H1 (cell line): ENCODE data around the gene DYNLRB2. TPM values are rescaled to one million over a fixed set of nuclear protein-coding genes. Genes with fewer than 3 reads are reported as not detected.

Experiments used
- ASH2L ChIP-seq: fragments of 200-600, 300-600 bp; sonication (generic); IDR thresholded peaks from one replicate; pipeline ENCODE4 v1.7.1; 2017; ENCODE audit warnings: low read length
- NANOG ChIP-seq: IDR thresholded peaks from 2 replicates; pipeline ENCODE4 v1.6.1; 2011; ENCODE audit warnings: low read length, low read depth, mild to moderate bottlenecking, inconsistent platforms; ENCODE audit not compliant: insufficient read depth, poor library complexity, severe bottlenecking
- TBP ChIP-seq: IDR thresholded peaks from 2 replicates; pipeline ENCODE4 v1.6.1; 2011; ENCODE audit warnings: low read depth, low read length, improper control_type of control experiment
- polyA plus RNA-seq, 7 experiments: library from polyadenylated mRNA; depleted of rRNA in 3 of 7; stranded (reverse) in 5 of 7; unstranded in 2 of 7; fragments of >200 nt in 5 of 7; fragments of 200-250 nt in 2 of 7; gene quantifications; 1 replicate in 5 of 7; 2 replicates in 1 of 7; 4 replicates in 1 of 7; pipeline versions ENCODE4 v1.2.1 to v1.2.3, GENCODE V29; 2011 to 2013; ENCODE audit warnings: missing spikeins in 2 of 7, mixed read lengths in 2 of 7
- total RNA-seq: library from RNA; stranded (reverse); fragmentation: NEBNext Ultra II Directional; extraction: Animal tissue kit (Norgen Biotek cat#: 25700); gene quantifications from 2 replicates; pipeline ENCODE4 v1.2.1, GENCODE V29; 2021
- TF ChIP-seq, protein P1 (sequence below): IDR thresholded peaks from 2 replicates; pipeline ENCODE4 v1.6.1; 2012; ENCODE audit warnings: low read length, inconsistent platforms

Gene DYNLRB2
- total and polyA plus RNA-seq, 2 of the 8 experiments (the other 6 are each of a cell fraction or from before 2014, with no cell fraction given): not detected

- TF ChIP-seq ASH2L: no peak
- TF ChIP-seq, protein P1, sequence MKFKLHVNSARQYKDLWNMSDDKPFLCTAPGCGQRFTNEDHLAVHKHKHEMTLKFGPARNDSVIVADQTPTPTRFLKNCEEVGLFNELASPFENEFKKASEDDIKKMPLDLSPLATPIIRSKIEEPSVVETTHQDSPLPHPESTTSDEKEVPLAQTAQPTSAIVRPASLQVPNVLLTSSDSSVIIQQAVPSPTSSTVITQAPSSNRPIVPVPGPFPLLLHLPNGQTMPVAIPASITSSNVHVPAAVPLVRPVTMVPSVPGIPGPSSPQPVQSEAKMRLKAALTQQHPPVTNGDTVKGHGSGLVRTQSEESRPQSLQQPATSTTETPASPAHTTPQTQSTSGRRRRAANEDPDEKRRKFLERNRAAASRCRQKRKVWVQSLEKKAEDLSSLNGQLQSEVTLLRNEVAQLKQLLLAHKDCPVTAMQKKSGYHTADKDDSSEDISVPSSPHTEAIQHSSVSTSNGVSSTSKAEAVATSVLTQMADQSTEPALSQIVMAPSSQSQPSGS: no peak
- TF ChIP-seq NANOG: no peak
- TF ChIP-seq TBP: no peak
- TF ChIP-seq, all 59 proteins: peak for 0
Observed at GRCh38 chr16:80586476-80586875, 45.7 kb downstream of the DYNLRB2 start (continued).
